ENCODE results near the gene ATF7IP2.

- TF ChIP-seq CTCF (IDR thresholded peaks at IDR 0.05; ENCODE audit: extremely low read depth in 1 of 2, insufficient read depth in 1 of 2, low read depth in 1 of 2, low read length in 2 of 2) = no peak
- TF ChIP-seq POLR2AphosphoS5 (IDR thresholded peaks at IDR 0.05; ENCODE audit: insufficient read depth, low read depth, low read length) = no peak
These were observed 135.2 kb downstream of the ATF7IP2 start for GRCh38 chr16:10520869-10521578.
